Diencephalon (tissue), 1 donor: ENCODE measurements around the gene SSU72. TPM values are rescaled to one million over a fixed set of nuclear protein-coding genes. Genes with fewer than 3 reads are reported as not detected.

Experiments
- total RNA-seq: library from RNA; depleted of rRNA; stranded (reverse); fragments of >200 nt; gene quantifications from one replicate; pipeline ENCODE4 v1.2.3, GENCODE V29; 2014

SSU72 gene
- 51.7 TPM for total RNA-seq

GRCh38 chr1:1574721-1575537, at the start of gene SSU72:
SSU72 (minus strand) TSS chr1:1574863; CDS start chr1:1574557, 306 bp downstream.

GRCh38 chr1:1615256-1616044, 40.8 kb upstream of the SSU72 start, which contains the start of gene MIB2:
MIB2 (plus strand) TSS chr1:1615500; CDS start chr1:1623453, 7,953 bp downstream.

GRCh38 chr1:1599935-1600860, 25.5 kb upstream of the SSU72 start, which contains the start of gene FNDC10:
FNDC10 (minus strand) TSS chr1:1600135; CDS start chr1:1600015, 120 bp downstream.

GRCh38 chr1:1540090-1540817, 34.4 kb downstream of the SSU72 start, which contains the start of gene TMEM240:
TMEM240 (minus strand) TSS chr1:1540624; CDS start chr1:1540346, 278 bp downstream.

GRCh38 chr1:1511533-1512285, 63.0 kb downstream of the SSU72 start, which contains the start of gene ATAD3A:
ATAD3A (plus strand) TSS chr1:1512162; CDS start chr1:1512269, 107 bp downstream.

Other genes starting within 250 kb of the SSU72 start
- 0.23 TPM for gene TAS1R3, start 243.6 kb downstream of the SSU72 start, total RNA-seq
- 58.6 TPM for gene DVL1, start 225.4 kb downstream of the SSU72 start, total RNA-seq
- gene MXRA8, start 216.3 kb downstream of the SSU72 start, total RNA-seq: 11.5 TPM
- gene AURKAIP1, start 199.7 kb downstream of the SSU72 start, total RNA-seq: 39.2 TPM
- 107 TPM for gene CCNL2, start 175.5 kb downstream of the SSU72 start, total RNA-seq
- 65.0 TPM for gene MRPL20, start 167.6 kb downstream of the SSU72 start, total RNA-seq
- gene ANKRD65, start 153.6 kb downstream of the SSU72 start, total RNA-seq: 1.6 TPM
- 5.3 TPM for gene VWA1, start 139.2 kb downstream of the SSU72 start, total RNA-seq
- not detected for gene ATAD3C, start 125.2 kb downstream of the SSU72 start, total RNA-seq
- gene ATAD3B, start 103.1 kb downstream of the SSU72 start, total RNA-seq: 9.9 TPM
- gene ATAD3A, start 62.7 kb downstream of the SSU72 start, total RNA-seq: 12.9 TPM
- gene TMEM240, start 34.2 kb downstream of the SSU72 start, total RNA-seq: 14.5 TPM
- 8.3 TPM for gene FNDC10, start 25.3 kb upstream of the SSU72 start, total RNA-seq
- 48.0 TPM for gene MIB2, start 40.6 kb upstream of the SSU72 start, total RNA-seq
- 0.92 TPM for gene MMP23B, start 57.3 kb upstream of the SSU72 start, total RNA-seq
- gene CDK11B, start 84.1 kb upstream of the SSU72 start, total RNA-seq: 10.8 TPM
- 65.7 TPM for gene SLC35E2B, start 117.9 kb upstream of the SSU72 start, total RNA-seq
- gene CDK11A, start 149.5 kb upstream of the SSU72 start, total RNA-seq: 20.1 TPM
- 29.1 TPM for gene NADK, start 203.6 kb upstream of the SSU72 start, total RNA-seq